CD4-positive, alpha-beta T cell treated with Interleukin-4 for 1 hour (primary cell): ENCODE results near the gene ASPDH.
A peak's percentile ranks its signal among the peaks of the same experiment; 100 is the strongest.

ENCODE experiments used
- DNase-seq, 2 donors: peaks; one replicate each; pipeline ENCODE4 v3.0.0-alpha.2; 2020 to 2022

The ASPDH gene

DNA sequence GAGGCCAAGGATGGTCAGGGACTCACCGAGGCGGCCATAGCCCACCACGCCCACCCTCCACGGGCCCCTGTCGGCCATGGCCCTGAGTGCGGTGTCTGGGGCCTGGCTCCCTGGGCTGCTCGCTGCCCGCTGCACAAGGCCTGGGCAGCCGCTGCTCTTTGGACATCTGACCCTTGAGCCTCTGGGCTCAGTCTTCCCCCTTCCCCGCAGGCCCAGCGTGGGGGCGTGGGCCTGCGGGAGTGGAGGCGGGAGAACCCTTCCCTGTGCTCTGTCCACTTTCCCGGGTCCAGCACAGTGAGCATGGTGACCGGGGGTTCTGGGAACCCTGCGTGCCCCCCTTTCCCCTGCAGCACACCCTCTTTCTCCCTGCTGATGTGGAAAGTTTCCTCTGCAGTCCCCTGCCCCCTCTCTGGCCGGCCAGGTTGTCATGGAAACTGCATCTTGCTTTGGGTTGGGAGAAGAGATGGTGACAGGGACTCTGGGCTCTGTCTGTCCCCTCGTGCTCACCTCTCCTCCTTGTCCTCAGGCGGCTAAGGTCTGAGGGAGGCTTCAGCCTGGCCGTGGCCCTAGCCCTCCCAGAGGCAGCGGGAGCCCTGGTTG, at the start of gene ASPDH:
Gene ASPDH (minus strand): TSS at position 168 of the 600 bp plus-strand sequence. CDS start 90 bp downstream, at position 78.
- DNase-seq = no peak

DNA sequence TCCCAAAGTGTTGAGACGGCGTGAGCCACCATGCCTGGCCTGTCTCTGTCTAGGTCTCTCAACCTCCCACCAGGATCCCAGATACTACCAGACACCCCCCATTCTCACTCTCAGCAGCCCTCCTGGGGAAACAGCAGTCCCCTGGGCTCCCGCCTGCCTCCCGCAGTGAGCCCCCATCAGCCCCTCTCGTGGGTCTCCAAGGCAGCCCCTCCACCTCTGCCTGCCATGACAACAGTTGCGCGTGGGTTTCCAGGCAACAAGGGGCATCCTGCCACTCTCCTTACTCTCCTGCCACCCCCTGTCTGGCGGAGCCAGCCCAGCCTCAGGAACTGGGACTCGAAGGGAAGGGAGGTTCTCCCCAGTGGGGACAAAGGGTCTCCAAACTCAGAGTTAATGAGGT, 49.3 kb upstream of the ASPDH start:
- DNase-seq = no peak

DNA sequence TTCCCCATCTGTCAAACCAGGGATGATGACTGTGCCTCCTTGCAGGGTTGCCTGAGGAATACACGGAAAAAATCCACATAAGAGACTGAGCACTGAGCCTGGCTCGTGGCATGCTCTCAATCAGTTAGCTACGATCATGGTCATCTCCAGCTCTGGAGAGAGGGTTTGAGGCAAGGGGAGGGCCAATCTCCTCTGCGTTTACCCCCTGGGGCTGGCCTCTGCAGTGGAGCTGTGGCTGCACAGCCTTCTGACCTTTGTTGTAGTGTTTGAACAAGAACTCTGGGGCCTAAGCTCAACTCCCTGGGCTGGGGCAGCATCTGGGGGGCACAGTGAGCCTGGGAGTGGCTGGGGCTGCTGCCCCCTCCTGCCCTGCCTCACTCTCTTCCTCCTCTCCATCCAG, 48.6 kb upstream of the ASPDH start:
- no peak for DNase-seq

DNA sequence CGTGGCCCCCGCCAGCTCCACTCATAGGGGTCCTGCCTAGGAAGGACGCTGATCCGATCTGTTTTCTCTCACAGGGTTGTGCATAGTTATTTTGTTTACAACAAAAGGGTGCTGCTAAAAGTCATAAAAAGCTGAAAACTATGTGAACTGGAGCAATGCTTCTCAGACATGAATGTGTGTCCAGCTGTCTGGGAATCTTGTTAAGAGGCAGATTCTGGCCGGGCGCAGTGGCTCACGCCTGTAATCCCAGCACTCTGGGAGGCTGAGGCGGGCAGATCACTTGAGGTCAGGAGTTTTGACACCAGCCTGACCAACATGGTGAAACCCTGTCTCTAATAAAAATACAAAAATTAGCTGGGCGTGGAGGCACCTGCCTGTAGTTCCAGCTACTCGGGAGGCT, 45.9 kb upstream of the ASPDH start:
- DNase-seq = no peak

DNA sequence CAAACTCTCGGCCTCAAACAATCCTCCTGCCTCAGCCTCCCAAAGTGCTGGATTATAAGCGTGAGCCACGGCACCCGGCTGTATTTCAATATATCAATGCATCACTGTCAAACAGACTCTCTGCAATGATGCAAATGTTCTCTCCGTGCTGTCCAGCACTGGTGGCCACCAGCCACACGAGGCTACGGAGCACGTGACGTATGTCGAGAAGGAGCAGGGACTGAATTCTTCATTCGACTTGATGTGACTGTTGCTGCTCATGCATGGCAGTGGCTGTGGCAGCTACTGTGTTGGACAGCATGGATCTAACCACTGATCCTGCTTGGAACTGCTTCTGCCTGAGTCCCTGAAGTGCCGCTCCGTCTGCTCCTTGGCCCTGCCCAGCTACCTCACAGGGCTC, 44.7 kb upstream of the ASPDH start:
- no peak for DNase-seq

DNA sequence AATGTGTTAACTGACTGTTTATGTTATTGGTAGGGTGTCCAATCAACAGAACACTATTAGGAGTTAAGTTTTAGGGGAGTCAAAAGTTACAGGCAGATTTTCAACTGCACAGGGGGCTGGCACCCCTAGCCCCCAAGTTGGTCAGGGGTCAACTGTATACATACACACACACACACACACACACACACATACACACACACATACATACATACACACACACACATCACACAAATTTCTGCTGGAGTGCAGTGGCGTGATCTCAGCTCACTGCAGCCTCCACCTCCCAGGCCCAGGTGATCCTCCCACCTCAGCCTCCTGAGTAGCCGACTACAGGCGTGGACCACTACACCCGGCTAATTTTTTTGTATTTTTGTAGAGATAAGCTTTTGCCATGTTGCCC, 44.3 kb upstream of the ASPDH start:
- no peak for DNase-seq

DNA sequence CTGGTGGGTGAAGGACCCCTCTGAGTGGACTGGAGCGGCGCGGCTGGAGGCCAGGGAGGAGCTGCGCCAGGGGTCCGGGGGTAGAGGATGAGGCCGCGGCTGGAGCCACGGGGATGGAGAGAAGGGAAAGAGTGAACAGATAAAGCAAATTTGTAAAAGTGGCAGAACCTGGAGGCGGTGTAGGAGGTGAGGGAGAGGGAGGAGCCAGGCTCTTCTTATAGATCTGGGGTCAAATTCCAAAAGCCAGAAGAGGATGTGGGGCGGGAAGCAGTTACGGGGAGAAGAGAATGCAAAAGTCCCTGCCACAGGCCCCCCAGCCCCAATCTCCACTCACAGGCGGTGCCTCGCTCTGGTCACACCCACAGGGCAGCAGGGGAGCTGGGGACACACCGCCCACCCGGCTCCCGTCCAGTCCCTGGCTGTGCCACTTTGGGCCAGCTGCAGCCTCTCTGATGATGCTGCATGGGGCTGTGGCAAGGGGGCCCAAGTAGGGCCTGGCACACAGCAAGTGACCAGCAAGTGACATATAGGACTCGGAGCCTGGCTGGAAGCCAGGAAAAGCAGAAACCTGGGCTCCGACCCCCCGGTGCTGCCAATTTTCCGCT, 43.4 kb upstream of the ASPDH start:
- DNase-seq = no peak

DNA sequence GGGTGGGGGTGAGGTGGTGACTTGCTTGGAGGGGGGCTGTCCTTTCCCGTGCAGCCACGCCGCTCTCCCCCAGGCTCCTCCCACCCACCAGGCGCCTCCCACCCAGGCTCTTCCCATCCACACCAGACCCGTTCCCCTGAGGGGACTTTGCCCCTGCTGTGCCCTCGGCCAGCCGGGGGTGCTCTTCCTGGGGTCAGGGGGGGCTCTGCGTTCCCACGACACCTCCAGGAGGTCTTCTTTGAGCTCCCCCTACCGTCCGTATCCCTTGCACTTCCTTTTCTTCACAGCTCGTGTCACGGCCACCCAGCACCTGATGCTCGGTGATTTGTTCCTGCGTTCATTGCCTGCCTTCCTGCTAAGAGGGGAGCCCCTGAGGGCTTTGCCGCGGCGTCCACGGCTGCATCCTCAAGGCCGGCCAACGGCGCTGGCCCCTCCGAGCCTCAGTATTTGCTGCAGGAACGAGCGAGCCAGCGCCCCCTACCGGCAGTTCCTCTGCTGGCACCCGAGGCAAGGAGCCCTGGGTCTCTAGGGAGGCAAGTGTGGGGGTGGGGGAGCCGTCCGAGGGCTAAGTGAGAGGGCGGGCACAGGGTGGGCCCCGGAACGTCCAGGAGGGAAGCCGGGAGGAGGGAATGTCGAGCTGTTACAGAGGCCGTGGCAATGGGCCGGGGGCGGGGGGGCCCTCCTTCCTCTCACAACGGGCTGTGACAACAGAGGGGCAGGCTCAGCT, 42.7 kb upstream of the ASPDH start:
- peak; percentile 66 to 71 for DNase-seq

DNA sequence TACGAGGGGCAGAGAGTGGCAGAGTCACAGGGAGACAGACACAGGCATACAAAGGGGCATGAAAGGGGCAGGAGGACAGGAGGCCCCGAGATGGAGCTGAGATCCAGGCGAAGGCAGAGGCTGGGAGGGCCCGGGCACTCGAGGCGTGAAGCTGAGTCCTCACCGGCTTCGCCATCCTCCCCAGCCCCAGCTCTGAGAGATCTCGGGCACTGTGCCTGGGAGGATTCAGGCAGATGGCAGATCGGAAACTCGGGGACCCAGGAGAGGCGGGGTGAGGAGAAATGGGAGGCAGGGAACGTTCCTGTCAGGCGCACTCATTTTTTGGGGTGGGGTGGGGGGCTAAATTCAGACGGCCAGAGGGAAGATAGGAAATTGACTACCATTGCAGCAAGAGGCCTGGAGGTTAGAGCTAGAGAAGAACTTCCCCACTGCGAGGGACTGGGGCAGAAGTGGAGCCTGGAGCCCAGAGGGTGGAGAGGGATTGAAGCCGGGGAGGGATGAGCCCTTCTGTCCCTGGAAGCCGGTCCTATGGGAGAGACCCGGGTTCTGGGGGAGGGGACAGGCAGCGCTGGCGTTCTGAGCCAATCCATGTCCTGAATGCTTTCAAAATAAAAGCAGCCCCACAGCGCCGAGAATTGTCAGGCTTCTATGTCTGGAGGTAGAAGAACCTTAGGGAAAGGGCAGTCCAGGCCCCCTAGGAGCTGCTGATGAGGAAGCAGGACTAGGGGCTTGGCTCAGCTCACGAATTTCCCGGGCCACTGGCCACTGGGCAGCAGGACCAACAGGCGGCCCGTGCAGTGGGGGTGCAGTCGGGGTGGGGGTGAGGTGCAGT, 42.0 kb upstream of the ASPDH start:
- DNase-seq = no peak

DNA sequence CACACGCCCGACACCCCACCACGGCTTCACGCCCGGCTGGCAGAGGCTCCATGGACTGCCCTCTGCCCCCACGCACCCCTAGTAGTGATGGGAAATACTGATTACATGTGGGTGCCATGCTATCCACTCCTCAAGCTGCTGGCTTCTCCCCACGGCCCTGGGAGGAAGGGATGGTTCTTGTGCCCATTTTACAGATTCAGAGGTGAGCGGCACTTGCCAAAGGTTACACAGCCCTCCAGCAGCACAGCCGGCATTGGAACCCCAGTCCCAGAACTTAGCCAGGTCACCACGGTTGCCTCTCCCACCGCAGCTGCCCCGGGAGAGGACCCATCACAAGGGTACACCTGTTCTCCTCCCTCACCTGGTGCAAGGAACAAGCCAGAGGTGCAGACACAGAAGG, 41.3 kb upstream of the ASPDH start:
- no peak for DNase-seq

DNA sequence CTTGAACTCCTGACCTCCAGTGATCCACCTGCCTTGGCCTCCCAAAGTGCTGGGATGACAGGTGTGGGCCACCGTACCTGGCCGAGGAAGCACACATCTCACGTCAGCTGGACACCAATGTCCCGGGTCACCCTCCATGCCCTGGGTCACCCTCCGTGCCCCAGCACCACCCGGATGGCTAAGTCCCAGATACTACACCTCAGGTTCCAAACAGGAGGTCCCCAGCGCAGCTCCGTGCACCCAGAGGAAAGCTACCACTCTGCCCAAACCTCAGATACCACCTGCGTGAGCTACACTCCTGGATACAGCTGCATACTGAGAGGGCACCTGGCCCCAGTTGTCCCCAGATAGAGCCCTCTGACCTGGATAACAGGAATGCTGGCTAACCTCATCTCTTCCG, 40.5 kb upstream of the ASPDH start:
- DNase-seq = no peak

DNA sequence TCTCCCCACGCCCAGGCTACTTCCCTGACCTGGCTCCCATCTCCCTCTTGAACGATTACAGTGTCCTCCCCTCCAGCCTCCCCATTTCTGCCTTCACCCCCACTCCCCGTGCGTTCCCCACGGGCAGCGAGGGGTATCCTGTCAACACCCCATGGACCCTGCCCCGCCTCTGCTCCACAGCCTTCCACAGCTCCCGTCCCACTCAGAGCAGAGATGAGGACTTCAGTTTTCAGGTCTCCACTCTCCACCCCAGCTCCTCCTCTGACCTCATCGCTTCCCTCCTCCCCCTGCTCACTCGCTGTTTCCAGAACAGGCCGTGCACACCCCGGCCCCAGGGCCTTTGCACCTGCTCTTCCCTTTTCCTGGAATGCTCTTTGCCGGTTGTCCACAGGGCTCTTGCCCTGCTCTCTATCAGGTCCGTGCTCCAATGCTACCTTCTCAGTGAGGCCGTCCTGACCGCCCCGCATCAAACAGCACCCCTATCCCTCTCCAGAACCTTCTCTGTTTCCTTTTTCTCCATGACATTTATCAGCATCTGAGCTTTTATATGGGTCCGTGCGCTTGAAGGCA, 39.5 kb upstream of the ASPDH start:
- DNase-seq = no peak

DNA sequence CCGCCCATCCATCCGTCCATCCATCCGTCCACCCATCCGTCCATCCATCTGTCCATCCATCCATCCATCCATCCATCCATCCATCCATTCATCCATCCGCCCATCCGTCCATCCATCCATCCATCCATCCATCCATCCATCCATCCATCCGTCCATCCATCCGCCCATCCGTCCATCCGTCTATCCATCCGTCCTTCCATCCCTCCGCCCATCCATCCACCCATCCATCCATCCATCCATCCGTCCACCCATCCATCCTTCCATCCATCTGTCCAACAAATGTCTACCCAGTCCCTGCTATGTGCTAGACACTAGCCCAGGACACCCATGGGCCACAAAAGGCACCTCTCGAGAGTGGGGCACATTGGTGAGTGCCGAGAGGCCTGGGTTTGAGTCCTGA, 38.8 kb upstream of the ASPDH start:
- no peak for DNase-seq

DNA sequence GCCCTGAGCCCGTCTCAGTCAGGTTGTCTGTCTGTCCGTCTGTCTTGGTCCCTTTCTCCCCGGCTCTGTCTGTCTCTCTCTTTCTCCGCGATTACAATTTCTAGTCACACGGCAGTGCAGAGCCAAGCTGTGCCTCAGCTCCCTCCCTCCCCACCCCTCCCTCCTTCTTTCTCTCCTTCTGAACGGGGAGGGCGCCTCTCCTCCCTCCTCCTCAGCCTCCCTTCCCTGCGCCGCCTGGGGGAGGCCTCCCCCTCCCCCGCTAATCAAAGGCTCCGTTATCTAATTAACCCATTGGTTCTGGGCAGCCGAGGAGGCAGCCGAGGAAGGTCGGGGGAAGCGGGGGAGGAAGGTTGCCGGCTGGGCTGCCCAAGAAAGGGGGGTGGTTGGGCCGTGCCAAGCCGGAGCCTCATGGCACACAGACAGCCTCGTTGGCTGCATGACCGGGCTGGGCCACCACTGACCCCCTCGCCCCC, 38.0 kb upstream of the ASPDH start:
- DNase-seq = no peak

DNA sequence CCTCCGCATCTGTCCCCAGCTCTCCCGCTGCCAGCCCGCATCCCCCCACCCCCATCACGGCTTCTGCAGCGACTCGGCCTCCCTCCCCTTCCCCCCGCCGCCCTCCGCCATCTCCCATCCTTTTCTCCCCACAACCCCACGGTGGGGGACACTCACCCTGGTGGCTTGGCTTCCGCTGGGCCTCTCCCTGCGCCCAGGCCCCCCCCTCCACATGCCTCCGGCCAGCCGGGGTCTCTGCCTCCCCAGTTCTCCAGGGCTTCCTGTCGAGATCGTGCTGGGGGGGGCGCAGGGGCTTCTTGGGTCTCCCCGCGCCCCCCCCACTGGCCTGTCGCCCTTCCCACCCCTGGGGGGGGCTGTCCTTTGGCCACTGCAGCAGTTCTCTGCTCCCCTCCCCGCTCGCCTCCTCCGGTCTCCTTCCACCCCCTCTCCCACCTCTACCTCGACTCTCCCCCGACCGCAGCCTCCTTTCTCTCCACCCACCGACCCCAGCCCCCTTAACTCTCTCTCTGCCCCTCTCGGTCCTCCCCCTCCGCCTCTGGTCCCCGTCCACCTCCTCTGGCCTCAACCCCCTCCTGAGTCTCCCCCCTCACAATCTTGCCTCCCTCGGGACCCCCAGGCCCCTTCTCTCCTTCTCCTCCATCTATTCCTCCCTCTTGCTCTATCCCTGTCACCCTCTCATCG, 37.5 kb upstream of the ASPDH start:
- DNase-seq = no peak

DNA sequence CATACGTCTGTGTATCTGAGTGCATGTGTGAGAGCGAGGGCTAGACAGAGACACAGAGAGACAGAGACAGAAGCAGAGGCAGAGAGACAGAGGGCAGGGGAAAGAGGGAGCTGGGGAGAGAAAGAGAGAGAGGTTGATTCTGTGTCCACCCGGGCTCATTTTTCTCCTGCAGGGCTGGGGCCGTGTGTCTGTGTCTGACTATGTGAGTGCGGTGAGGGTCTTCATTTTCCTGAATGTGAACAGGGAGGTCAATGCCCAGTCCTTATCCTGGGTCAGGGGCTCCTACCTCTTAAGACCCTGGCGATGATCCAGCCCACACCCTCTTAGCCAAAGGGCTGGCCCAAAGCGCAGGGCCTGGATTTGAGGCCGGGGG, 36.9 kb upstream of the ASPDH start:
- DNase-seq = no peak

DNA sequence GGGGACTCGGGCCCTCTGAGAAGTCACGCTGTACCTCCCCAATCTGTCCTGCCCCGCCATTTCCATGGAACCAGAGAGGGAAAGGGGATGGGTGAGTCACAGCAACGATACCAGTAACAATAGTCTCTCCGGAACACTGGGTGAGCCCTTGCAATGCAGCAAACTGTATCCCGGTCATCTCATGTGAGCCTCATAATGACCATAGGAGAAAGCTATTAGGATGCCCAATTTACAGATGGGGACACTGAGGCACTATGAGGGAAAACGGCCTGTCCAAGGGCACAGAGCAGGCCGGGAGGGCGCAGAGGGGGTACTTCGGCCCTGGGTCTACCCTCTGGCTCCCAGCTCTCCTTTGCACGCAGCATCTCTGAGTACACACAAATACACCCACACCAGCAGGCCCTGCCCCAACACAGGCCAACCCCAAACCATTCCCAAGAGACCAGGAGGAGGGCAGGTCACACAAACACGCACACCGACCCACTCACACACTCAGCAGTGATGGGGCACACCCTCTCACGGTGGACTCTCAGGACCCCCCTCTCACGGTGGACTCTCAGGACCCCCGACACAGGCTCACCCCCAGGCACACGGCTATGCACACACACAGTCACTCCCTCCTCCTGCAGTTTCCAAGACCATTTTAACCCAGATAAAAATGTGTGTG, 36.3 kb upstream of the ASPDH start:
- DNase-seq = no peak

DNA sequence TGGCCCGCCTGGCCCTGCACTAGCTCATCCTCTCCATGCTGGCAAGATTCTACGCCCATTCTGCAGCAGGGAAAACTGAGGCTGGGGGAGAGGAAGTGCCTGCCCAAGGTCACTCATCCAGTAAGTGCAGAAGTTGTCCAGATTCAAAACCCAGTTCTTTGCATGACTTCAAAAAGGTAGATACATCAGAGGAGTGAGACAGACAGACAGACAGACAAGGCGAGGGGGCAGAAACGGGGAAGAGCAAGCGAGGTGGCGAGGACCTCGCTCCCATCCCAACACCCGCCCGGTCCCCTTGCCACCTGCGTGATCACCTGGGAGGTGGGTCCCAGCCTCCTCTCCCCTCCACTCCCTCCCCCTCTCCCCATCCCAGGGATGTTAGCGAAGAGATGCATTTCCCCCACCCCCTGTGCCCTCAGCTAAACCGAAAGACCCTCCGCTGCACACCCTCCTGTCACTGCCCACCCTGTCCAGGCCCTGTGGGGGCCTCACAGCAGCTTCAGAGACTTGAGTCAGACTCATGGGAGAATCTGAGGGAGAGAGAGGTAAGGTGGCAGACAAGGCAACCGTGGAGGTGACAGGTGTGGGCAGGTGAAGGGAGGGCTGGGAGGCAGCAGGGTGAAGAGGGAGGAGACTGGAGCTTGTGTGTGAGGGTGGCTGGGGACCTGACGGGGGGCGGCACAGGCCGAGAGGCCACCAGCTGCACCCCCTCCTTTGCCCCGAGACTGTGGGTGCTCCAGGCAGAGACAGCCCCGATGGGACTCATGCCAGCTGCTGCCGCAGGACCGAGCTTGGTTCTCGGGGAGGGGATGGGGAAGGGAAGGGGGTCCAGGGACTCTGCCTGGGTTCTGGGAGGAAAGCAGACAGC, 35.6 kb upstream of the ASPDH start:
- DNase-seq = no peak

DNA sequence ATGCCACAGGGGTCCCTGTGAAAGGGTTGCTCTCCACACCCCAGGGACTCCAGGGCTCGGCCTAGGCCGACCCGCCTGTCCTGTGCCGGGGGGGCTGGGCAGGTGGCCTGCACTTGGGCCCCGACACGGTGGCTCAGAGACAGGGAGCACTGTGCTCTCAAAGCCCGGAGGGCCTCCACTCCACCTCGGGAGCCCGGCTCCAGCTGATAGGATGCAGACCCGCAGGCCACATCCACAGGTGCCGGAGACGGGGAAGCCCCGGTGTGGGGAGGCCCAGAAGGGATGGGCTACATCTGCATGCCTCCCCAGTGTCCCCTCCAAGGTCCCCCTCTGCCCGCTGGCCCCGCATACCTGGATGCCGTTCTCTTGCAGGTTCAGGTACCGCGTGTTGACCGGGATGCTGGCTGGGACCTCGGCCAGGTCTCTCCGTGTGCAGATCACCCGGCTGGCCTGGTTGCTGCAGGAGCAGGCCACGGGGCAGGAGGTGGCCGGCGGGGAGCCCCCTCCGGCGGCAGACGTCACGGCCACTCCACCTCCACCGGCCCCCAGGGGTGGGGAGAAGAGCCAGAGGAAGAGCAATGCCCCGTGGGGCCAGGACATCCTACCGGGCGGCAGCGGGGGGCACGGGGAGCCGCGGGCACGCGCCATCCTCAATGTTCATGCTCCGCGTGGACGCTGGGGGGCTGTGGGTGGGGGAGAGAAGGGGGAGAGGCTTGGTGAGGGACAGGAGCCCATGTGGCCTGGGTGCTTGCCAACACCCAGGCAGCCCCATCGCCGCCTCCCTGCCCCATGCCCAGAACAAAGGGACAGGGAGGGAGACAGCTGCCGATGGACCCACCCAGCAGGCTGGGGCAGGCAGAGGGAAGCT, 34.7 kb upstream of the ASPDH start:
- no peak for DNase-seq
